PC-3 (cell line): Measurements from ENCODE around the gene NCOA1. TPM values are rescaled to one million over a fixed set of nuclear protein-coding genes. Genes with fewer than 3 reads are reported as not detected.

Experiments used
- ATAC-seq: fragments of 200-7000 bp; cut with Tn5 transposase; 2 replicates; pipeline ENCODE4 v1.9.1; 2020; ENCODE audit warnings: mild to moderate bottlenecking, moderate library complexity
- BruUV-seq: library from RNA; stranded (reverse); fragments of 400-500 nt; replicated peaks from 2 replicates; lab custom pipeline; 2021; lab: Mats Ljungman, UMichigan
- CTCF ChIA-PET: fragments of 300-600 bp; sonication (Branson Sonifier 250); formaldehyde crosslinking; loops from one replicate; lab custom pipeline; 2022; ENCODE audit warnings: antibody characterized with exemption; lab: Charles Lee
- POLR2A ChIA-PET: fragments of 300-600 bp; sonication (Branson Sonifier 250); formaldehyde crosslinking; loops from one replicate; lab custom pipeline; 2022; ENCODE audit warnings: antibody characterized with exemption; ENCODE audit not compliant: unreplicated experiment; lab: Charles Lee
- DNase-seq: peaks from one replicate; pipeline ENCODE4 v3.0.0-alpha.2; 2015
- H2AFZ ChIP-seq: fragments of 300-600 bp; sonication (generic); 2 replicates; pipeline ENCODE4 v1.6.0; 2016; ENCODE audit warnings: antibody characterized with exemption, low read length
- H3F3A ChIP-seq: fragments of 300-600 bp; sonication (generic); one replicate; pipeline ENCODE4 v1.6.0; 2017; ENCODE audit warnings: antibody characterized with exemption, low read length, control low read depth, mild to moderate bottlenecking; ENCODE audit not compliant: unreplicated experiment
- H3K27ac ChIP-seq: fragments of 300-600 bp; sonication (generic); 2 replicates; pipeline ENCODE4 v1.5.1; 2016; ENCODE audit warnings: mild to moderate bottlenecking, low read length
- H3K27me3 ChIP-seq: fragments of 300-600 bp; sonication (generic); 2 replicates; pipeline ENCODE4 v1.6.1; 2016; ENCODE audit warnings: low read length, mixed read lengths
- H3K36me3 ChIP-seq: fragments of 300-600 bp; sonication (generic); 2 replicates; pipeline ENCODE4 v1.6.1; 2016; ENCODE audit warnings: low read depth, mixed run types, low read length, mixed read lengths
- H3K4me1 ChIP-seq: fragments of 300-600 bp; sonication (generic); 2 replicates; pipeline ENCODE4 v1.5.1; 2016; ENCODE audit warnings: low read length; ENCODE audit not compliant: insufficient read depth
- H3K4me2 ChIP-seq: fragments of 300-600 bp; sonication (generic); 2 replicates; pipeline ENCODE4 v1.6.0; 2016; ENCODE audit warnings: low read length
- H3K4me3 ChIP-seq: fragments of 300-600 bp; sonication (generic); 2 replicates; pipeline ENCODE4 v1.5.1; 2016; ENCODE audit warnings: mild to moderate bottlenecking, low read length, mixed read lengths
- H3K79me2 ChIP-seq: fragments of 300-600 bp; sonication (generic); 2 replicates; pipeline ENCODE4 v1.6.1; 2017; ENCODE audit warnings: low read length, mixed read lengths
- H3K9ac ChIP-seq: fragments of 300-600 bp; sonication (generic); 2 replicates; pipeline ENCODE4 v1.6.0; 2016; ENCODE audit warnings: mild to moderate bottlenecking, low read length
- H3K9me2 ChIP-seq: fragments of 300-600 bp; sonication (generic); replicated peaks from 2 replicates; pipeline ENCODE4 v1.6.1; 2016; ENCODE audit warnings: mixed run types, low read length, mixed read lengths
- H3K9me3 ChIP-seq: fragments of 300-600 bp; sonication (generic); 2 replicates; pipeline ENCODE4 v1.6.1; 2016; ENCODE audit warnings: low read length, mixed read lengths
- H4K20me1 ChIP-seq: fragments of 300-600 bp; sonication (generic); 2 replicates; pipeline ENCODE4 v1.6.1; 2016; ENCODE audit warnings: low read length, mixed read lengths
- EZH2 ChIP-seq: fragments of 300-600 bp; sonication (generic); IDR thresholded peaks from one replicate; pipeline ENCODE4 v1.6.1; 2017; ENCODE audit warnings: antibody characterized with exemption, mild to moderate bottlenecking, low read length; ENCODE audit not compliant: unreplicated experiment
- EZH2phosphoT487 ChIP-seq: fragments of 300-600 bp; sonication (generic); IDR thresholded peaks from 2 replicates; pipeline ENCODE4 v1.6.1; 2018; ENCODE audit warnings: mild to moderate bottlenecking, antibody characterized with exemption, low read length, borderline replicate concordance
- intact Hi-C: fragments of 100-400 bp; cut with micrococcal nuclease; formaldehyde crosslinking; loops from 2 replicates; pipeline ENCODE4 v1.9.0; 2023
- total RNA-seq: library from RNA; depleted of rRNA; stranded (reverse); fragments of >200 nt; gene quantifications from 2 replicates; pipeline ENCODE4 v1.2.3, GENCODE V29; 2014
- TF ChIP-seq, protein P1 (sequence below): fragments of 300-600 bp; sonication (generic); conservative IDR thresholded peaks from 2 replicates; pipeline ENCODE4 v1.5.1; 2017; ENCODE audit warnings: antibody characterized with exemption, low read depth, mild to moderate bottlenecking, low read length

The NCOA1 gene
- total RNA-seq, 1 experiment from 2014 or later, result 7.5 TPM

- Histone ChIP-seq H3K4me2 (no peak overlapping the region), H3K79me2 (no peaks in the 10 kb centered on the region), H3K9me3 (no peaks in the 10 kb centered on the region), H3K4me1 (no peaks in the 10 kb centered on the region), H3F3A (no peaks in the 10 kb centered on the region), H3K9ac (no peak overlapping the region), H3K27ac (no peak overlapping the region), H3K27me3 (no peaks in the 10 kb centered on the region), H4K20me1 (no peaks in the 10 kb centered on the region), H2AFZ (no peak overlapping the region), H3K36me3 (no peaks in the 10 kb centered on the region), H3K4me3 (no peak overlapping the region), H3K9me2 (no peaks in the 10 kb centered on the region)
- no peak for ATAC-seq
- CTCF ChIA-PET, result no interaction called here
- TF ChIP-seq EZH2phosphoT487 (no peak), EZH2 (no peak)
- TF ChIP-seq, protein P1, sequence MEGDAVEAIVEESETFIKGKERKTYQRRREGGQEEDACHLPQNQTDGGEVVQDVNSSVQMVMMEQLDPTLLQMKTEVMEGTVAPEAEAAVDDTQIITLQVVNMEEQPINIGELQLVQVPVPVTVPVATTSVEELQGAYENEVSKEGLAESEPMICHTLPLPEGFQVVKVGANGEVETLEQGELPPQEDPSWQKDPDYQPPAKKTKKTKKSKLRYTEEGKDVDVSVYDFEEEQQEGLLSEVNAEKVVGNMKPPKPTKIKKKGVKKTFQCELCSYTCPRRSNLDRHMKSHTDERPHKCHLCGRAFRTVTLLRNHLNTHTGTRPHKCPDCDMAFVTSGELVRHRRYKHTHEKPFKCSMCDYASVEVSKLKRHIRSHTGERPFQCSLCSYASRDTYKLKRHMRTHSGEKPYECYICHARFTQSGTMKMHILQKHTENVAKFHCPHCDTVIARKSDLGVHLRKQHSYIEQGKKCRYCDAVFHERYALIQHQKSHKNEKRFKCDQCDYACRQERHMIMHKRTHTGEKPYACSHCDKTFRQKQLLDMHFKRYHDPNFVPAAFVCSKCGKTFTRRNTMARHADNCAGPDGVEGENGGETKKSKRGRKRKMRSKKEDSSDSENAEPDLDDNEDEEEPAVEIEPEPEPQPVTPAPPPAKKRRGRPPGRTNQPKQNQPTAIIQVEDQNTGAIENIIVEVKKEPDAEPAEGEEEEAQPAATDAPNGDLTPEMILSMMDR, result no peak
- no peak for DNase-seq
- intact Hi-C loops, result no loop called here
- BruUV-seq, result no TSS peak
- POLR2A ChIA-PET, result no interaction called here
Measured at GRCh38 chr2:24762518-24762917, 271.5 kb downstream of the NCOA1 start.

GRCh38 chr2:24763843-24764242 is 272.8 kb downstream of the NCOA1 start:
- no peak overlapping the region for H3K9ac ChIP-seq
- intact Hi-C loops, result no loop called here
- no peaks in the 10 kb centered on the region for H3F3A ChIP-seq
- no peaks in the 10 kb centered on the region for H3K9me2 ChIP-seq
- H3K36me3 ChIP-seq, result no peaks in the 10 kb centered on the region
- no peaks in the 10 kb centered on the region for H3K27me3 ChIP-seq
- no peaks in the 10 kb centered on the region for H4K20me1 ChIP-seq
- TF ChIP-seq, protein P1, result no peak
- TF ChIP-seq EZH2 (no peak), EZH2phosphoT487 (no peak)
- ATAC-seq, result no peak
- no peak overlapping the region for H3K4me3 ChIP-seq
- POLR2A ChIA-PET, result no interaction called here
- CTCF ChIA-PET, result no interaction called here
- no peak overlapping the region for H2AFZ ChIP-seq
- no peak overlapping the region for H3K4me2 ChIP-seq
- DNase-seq, result no peak
- no peaks in the 10 kb centered on the region for H3K9me3 ChIP-seq
- no TSS peak for BruUV-seq
- H3K79me2 ChIP-seq, result no peaks in the 10 kb centered on the region
- H3K4me1 ChIP-seq, result no peaks in the 10 kb centered on the region
- no peak overlapping the region for H3K27ac ChIP-seq

GRCh38 chr2:24766609-24767008 is 275.6 kb downstream of the NCOA1 start:
- ChIA-PET CTCF (no interaction called here), POLR2A (no interaction called here)
- Histone ChIP-seq H3K36me3 (no peaks in the 10 kb centered on the region), H3K4me3 (no peak overlapping the region), H3K4me2 (no peak overlapping the region), H3K9ac (no peak overlapping the region), H3K9me3 (no peaks in the 10 kb centered on the region), H2AFZ (no peak overlapping the region), H3F3A (no peaks in the 10 kb centered on the region), H3K4me1 (no peaks in the 10 kb centered on the region), H3K27me3 (no peaks in the 10 kb centered on the region), H3K79me2 (no peaks in the 10 kb centered on the region), H3K27ac (no peak overlapping the region), H3K9me2 (no peaks in the 10 kb centered on the region), H4K20me1 (no peaks in the 10 kb centered on the region)
- DNase-seq (no peak), ATAC-seq (no peak)
- intact Hi-C loops, result no loop called here
- BruUV-seq, result no TSS peak
- TF ChIP-seq, protein P1, result no peak
- TF ChIP-seq EZH2phosphoT487 (no peak), EZH2 (no peak)
